HCT116 (cell line): ENCODE results near the gene LDB2. TPM values are rescaled to one million over a fixed set of nuclear protein-coding genes. Genes with fewer than 3 reads are reported as not detected.

Experiments
- ATAC-seq: fragments of 200-7000 bp; cut with Tn5 transposase; 2 replicates; pipeline ENCODE4 v1.9.1; 2020; ENCODE audit warnings: mild to moderate bottlenecking, moderate library complexity
- BruUV-seq: library from RNA; stranded (reverse); fragments of 400-500 nt; replicated peaks from 2 replicates; lab custom pipeline; 2021; lab: Mats Ljungman, UMichigan
- CTCF ChIA-PET: fragments of 300-600 bp; sonication (Branson Sonifier 250); formaldehyde crosslinking; loops from one replicate; lab custom pipeline; 2021; ENCODE audit warnings: antibody characterized with exemption; lab: Charles Lee
- POLR2A ChIA-PET: fragments of 300-600, 350-600 bp; sonication (Branson Sonifier 250); formaldehyde crosslinking; loops from one replicate; lab custom pipeline; 2021; ENCODE audit warnings: antibody characterized with exemption; lab: Charles Lee
- RAD21 ChIA-PET, 2 experiments: fragments of 300-600 bp; sonication (Branson Sonifier 250); formaldehyde crosslinking; loops; one replicate each; lab custom pipeline; 2023; ENCODE audit warnings: low total read pairs in 2 of 2; ENCODE audit not compliant: uncharacterized antibody in 2 of 2, unreplicated experiment in 2 of 2, low non-redundant PET in 1 of 2; lab: Charles Lee
- DNase-seq: peaks from one replicate; pipeline ENCODE4 v3.0.0-alpha.2; 2010; ENCODE audit warnings: low read depth, low spot score
- H2AFZ ChIP-seq: fragments of 200-600 bp; shearing (Covaris generic), sonication (generic); 2 replicates; pipeline ENCODE4 v1.6.1; 2017; ENCODE audit warnings: low read depth, mixed run types, mixed read lengths, antibody characterized with exemption, low read length; ENCODE audit not compliant: poor library complexity, severe bottlenecking
- H3K27ac ChIP-seq: 2 replicates; pipeline ENCODE4 v1.5.1; 2012; ENCODE audit warnings: low read depth, low read length
- H3K27me3 ChIP-seq: fragments of 200-600 bp; sonication (generic); 2 replicates; pipeline ENCODE4 v1.6.1; 2016; ENCODE audit warnings: mixed run types, low read length, mixed read lengths; ENCODE audit not compliant: insufficient read depth
- H3K36me3 ChIP-seq, 2 experiments: fragments of 200-500 bp in 1 of 2; fragments of 200-600 bp in 1 of 2; sonication (Bioruptor generic) in 1 of 2; sonication (generic) in 1 of 2; 2 replicates each; pipeline versions ENCODE4 v1.5.1 to v1.6.1; 2014 to 2016; ENCODE audit warnings: low read length in 2 of 2, inconsistent platforms in 1 of 2, mixed read lengths in 1 of 2, mixed run types in 1 of 2; ENCODE audit not compliant: insufficient read depth in 2 of 2, control insufficient read depth in 1 of 2
- H3K4me1 ChIP-seq, 2 experiments: fragments of 200-600 bp in 1 of 2; sonication (generic) in 1 of 2; 2 replicates each; pipeline versions ENCODE4 v1.5.1 to v1.6.1; 2012 to 2017; ENCODE audit warnings: low read length in 2 of 2, inconsistent platforms in 1 of 2, mild to moderate bottlenecking in 1 of 2, mixed read lengths in 1 of 2, mixed run types in 1 of 2, moderate library complexity in 1 of 2; ENCODE audit not compliant: insufficient read depth in 2 of 2, control insufficient read depth in 1 of 2
- H3K4me2 ChIP-seq: fragments of 200-600 bp; sonication (generic); 2 replicates; pipeline ENCODE4 v1.6.1; 2017; ENCODE audit warnings: mixed run types, low read length, mixed read lengths
- H3K4me3 ChIP-seq, 2 experiments: fragments of 200-600 bp in 1 of 2; sonication (generic) in 1 of 2; replicated peaks in 1 of 2; 2 replicates each; pipeline ENCODE4 v1.5.1; 2011 to 2016; ENCODE audit warnings: low read length in 2 of 2, control low read depth in 1 of 2, low read depth in 1 of 2, mild to moderate bottlenecking in 1 of 2, mixed read lengths in 1 of 2, mixed run types in 1 of 2
- H3K79me2 ChIP-seq: fragments of 200-600 bp; sonication (generic); 2 replicates; pipeline ENCODE4 v1.6.1; 2017; ENCODE audit warnings: mild to moderate bottlenecking, mixed run types, low read length, moderate library complexity, mixed read lengths; ENCODE audit not compliant: insufficient read depth
- H3K9ac ChIP-seq: fragments of 200-600 bp; sonication (generic); 2 replicates; pipeline ENCODE4 v1.6.1; 2016; ENCODE audit warnings: low read length, mixed read lengths
- H3K9me2 ChIP-seq: fragments of 200-600 bp; sonication (generic), shearing (Covaris generic); 2 replicates; pipeline ENCODE4 v1.6.1; 2017; ENCODE audit warnings: mixed run types, mild to moderate bottlenecking, moderate library complexity; ENCODE audit not compliant: insufficient read depth
- H3K9me3 ChIP-seq, 2 experiments: fragments of 200-500 bp in 1 of 2; fragments of 200-600 bp in 1 of 2; sonication (Bioruptor generic) in 1 of 2; sonication (generic) in 1 of 2; 2 replicates each; pipeline ENCODE4 v1.6.1; 2014 to 2017; ENCODE audit warnings: low read length in 2 of 2, mixed read lengths in 2 of 2, inconsistent platforms in 1 of 2, low read depth in 1 of 2, mild to moderate bottlenecking in 1 of 2, mixed run types in 1 of 2, moderate library complexity in 1 of 2; ENCODE audit not compliant: control insufficient read depth in 1 of 2, insufficient read depth in 1 of 2
- H4K20me1 ChIP-seq: fragments of 200-600 bp; sonication (generic), shearing (Covaris generic); 2 replicates; pipeline ENCODE4 v1.6.1; 2017; ENCODE audit warnings: mixed run types, mild to moderate bottlenecking, moderate library complexity; ENCODE audit not compliant: insufficient read depth
- CBX3 ChIP-seq: IDR thresholded peaks from 2 replicates; pipeline ENCODE4 v1.6.1; 2012; ENCODE audit warnings: low read depth
- EZH2 ChIP-seq: fragments of 200-600 bp; sonication (generic); IDR thresholded peaks from 2 replicates; pipeline ENCODE4 v1.6.1; 2017; ENCODE audit warnings: antibody characterized with exemption, mixed run types
- POLR2AphosphoS5 ChIP-seq: IDR thresholded peaks from 2 replicates; pipeline ENCODE4 v1.6.1; 2011; ENCODE audit warnings: mild to moderate bottlenecking, low read depth, low read length, moderate library complexity
- SRF ChIP-seq: IDR thresholded peaks from 2 replicates; pipeline ENCODE4 v1.6.1; 2012; ENCODE audit warnings: low read depth
- intact Hi-C: fragments of 100-400 bp; cut with micrococcal nuclease; formaldehyde crosslinking; loops from 2 replicates; pipeline ENCODE4 v1.10.0; 2022
- total RNA-seq: library from RNA; stranded (reverse); gene quantifications from one replicate; pipeline ENCODE4 v1.2.1, GENCODE V29; 2021; ENCODE audit not compliant: unreplicated experiment
- TF ChIP-seq, protein P1 (sequence below): IDR thresholded peaks from 2 replicates; pipeline ENCODE4 v1.6.1; 2012; ENCODE audit warnings: low read depth
- TF ChIP-seq, protein P2 (sequence below): IDR thresholded peaks from 2 replicates; pipeline ENCODE4 v1.6.1; 2012
- TF ChIP-seq, protein P3 (sequence below): IDR thresholded peaks from 2 replicates; pipeline ENCODE4 v1.6.1; 2011; ENCODE audit warnings: mild to moderate bottlenecking, low read length, moderate library complexity; ENCODE audit not compliant: insufficient replicate concordance; ENCODE audit errors: extremely low read depth

Gene LDB2
- total RNA-seq, 1 experiment from 2014 or later, result 0.12 TPM

DNA sequence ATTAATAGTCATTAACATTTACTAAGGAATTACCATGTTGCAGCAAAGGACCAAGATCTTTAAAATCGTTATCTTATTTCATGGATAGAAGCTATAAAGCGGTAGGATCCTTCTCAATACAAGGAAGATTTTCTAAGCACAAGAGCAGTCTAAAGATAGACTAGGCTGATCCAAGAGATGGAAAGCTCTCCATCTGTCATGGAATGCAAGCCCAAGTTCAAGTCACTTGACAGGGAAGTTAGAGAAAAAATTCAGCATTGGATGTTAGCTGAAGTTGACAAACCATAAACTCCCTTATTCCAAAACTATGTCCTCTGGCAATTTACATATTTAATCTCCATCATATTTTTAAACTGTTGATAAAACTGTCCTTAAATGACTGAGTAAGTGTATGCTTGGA is 177.7 kb downstream of the LDB2 start:
- Histone ChIP-seq H3K36me3 (no peaks in the 10 kb centered on the region), H3K4me2 (no peak overlapping the region), H3K9ac (no peak overlapping the region), H3K79me2 (no peaks in the 10 kb centered on the region), H2AFZ (no peak overlapping the region), H3K9me2 (no peaks in the 10 kb centered on the region), H3K4me1 (no peaks in the 10 kb centered on the region), H3K27me3 (peaks cover 11% of the 10 kb centered on the region), H4K20me1 (no peaks in the 10 kb centered on the region), H3K9me3 (no peaks in the 10 kb centered on the region; a peak in 1 of 4 replicates), H3K4me3 (no peak overlapping the region), H3K27ac (no peak overlapping the region)
- DNase-seq (no peak), ATAC-seq (no peak)
- POLR2A ChIA-PET, result no interaction called here
- TF ChIP-seq, protein P1, sequence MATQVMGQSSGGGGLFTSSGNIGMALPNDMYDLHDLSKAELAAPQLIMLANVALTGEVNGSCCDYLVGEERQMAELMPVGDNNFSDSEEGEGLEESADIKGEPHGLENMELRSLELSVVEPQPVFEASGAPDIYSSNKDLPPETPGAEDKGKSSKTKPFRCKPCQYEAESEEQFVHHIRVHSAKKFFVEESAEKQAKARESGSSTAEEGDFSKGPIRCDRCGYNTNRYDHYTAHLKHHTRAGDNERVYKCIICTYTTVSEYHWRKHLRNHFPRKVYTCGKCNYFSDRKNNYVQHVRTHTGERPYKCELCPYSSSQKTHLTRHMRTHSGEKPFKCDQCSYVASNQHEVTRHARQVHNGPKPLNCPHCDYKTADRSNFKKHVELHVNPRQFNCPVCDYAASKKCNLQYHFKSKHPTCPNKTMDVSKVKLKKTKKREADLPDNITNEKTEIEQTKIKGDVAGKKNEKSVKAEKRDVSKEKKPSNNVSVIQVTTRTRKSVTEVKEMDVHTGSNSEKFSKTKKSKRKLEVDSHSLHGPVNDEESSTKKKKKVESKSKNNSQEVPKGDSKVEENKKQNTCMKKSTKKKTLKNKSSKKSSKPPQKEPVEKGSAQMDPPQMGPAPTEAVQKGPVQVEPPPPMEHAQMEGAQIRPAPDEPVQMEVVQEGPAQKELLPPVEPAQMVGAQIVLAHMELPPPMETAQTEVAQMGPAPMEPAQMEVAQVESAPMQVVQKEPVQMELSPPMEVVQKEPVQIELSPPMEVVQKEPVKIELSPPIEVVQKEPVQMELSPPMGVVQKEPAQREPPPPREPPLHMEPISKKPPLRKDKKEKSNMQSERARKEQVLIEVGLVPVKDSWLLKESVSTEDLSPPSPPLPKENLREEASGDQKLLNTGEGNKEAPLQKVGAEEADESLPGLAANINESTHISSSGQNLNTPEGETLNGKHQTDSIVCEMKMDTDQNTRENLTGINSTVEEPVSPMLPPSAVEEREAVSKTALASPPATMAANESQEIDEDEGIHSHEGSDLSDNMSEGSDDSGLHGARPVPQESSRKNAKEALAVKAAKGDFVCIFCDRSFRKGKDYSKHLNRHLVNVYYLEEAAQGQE, result no peak
- TF ChIP-seq SRF (no peak), EZH2 (no peak), POLR2AphosphoS5 (no peak), CBX3 (no peak)
- TF ChIP-seq, protein P2, sequence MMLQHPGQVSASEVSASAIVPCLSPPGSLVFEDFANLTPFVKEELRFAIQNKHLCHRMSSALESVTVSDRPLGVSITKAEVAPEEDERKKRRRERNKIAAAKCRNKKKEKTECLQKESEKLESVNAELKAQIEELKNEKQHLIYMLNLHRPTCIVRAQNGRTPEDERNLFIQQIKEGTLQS, result no peak
- TF ChIP-seq, protein P3, sequence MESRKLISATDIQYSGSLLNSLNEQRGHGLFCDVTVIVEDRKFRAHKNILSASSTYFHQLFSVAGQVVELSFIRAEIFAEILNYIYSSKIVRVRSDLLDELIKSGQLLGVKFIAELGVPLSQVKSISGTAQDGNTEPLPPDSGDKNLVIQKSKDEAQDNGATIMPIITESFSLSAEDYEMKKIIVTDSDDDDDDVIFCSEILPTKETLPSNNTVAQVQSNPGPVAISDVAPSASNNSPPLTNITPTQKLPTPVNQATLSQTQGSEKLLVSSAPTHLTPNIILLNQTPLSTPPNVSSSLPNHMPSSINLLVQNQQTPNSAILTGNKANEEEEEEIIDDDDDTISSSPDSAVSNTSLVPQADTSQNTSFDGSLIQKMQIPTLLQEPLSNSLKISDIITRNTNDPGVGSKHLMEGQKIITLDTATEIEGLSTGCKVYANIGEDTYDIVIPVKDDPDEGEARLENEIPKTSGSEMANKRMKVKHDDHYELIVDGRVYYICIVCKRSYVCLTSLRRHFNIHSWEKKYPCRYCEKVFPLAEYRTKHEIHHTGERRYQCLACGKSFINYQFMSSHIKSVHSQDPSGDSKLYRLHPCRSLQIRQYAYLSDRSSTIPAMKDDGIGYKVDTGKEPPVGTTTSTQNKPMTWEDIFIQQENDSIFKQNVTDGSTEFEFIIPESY, result no peak
- CTCF ChIA-PET, result no interaction called here
- no TSS peak for BruUV-seq
- RAD21 ChIA-PET, result no interaction called here
- intact Hi-C loops, result no loop called here
